CD4-positive, alpha-beta T cell treated with Interleukin-21 for 1 hour (primary cell): ENCODE results near the gene TFCP2L1.
"Not testable (repeated sequence)": the region's sequence is repeated elsewhere in the genome, so short reads cannot be mapped to it uniquely, and the experiment has no call there.

ENCODE experiments used
- DNase-seq: peaks from one replicate; pipeline ENCODE4 v3.0.0-alpha.2; 2020

The TFCP2L1 gene

DNA sequence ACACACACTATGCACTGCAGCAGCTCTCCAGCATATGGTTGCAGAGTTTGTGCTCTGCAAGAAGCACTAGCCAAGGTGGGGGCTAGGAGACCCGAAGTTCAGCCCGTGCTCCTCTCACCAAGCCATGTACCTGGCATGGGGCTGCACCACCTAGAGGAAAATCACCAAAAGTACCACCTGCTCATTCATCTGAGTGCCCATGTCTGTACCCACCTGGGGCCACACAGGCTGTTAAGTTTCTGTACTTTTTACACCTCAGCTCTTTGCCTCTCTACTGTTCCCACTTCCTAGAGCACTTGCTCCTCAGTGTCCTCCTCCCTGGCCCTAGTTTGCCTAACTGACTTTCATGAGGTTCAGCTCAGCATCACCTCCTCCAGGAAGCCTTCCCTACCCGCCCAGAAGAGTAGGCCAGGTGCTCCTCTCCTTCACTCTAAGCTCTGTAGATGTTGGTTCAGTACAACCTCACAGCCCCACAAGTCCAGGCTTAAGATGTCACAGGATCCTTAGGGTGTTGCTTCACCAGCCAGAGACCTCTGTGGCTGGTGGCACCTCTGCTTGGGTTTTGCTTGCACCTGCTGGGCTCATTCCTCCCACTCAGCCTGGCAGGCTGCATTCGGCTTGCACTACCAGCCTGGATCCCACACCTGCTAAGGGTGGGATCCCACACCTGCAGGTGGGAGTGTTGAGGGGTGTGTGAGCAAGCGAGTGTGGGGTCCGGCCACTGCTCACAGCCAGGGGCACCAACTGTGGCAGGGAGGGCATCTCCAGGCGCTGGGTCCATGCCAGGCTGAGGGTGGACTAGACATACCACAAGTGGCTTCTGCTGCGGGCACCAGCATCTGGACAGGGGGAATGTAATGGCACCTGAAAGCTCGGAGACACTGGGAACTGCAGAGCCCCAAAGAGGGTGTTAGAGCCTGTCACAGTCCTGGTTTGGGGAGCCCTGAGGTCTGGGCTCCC is 10.2 kb upstream of the TFCP2L1 start:
- DNase-seq = no peak

DNA sequence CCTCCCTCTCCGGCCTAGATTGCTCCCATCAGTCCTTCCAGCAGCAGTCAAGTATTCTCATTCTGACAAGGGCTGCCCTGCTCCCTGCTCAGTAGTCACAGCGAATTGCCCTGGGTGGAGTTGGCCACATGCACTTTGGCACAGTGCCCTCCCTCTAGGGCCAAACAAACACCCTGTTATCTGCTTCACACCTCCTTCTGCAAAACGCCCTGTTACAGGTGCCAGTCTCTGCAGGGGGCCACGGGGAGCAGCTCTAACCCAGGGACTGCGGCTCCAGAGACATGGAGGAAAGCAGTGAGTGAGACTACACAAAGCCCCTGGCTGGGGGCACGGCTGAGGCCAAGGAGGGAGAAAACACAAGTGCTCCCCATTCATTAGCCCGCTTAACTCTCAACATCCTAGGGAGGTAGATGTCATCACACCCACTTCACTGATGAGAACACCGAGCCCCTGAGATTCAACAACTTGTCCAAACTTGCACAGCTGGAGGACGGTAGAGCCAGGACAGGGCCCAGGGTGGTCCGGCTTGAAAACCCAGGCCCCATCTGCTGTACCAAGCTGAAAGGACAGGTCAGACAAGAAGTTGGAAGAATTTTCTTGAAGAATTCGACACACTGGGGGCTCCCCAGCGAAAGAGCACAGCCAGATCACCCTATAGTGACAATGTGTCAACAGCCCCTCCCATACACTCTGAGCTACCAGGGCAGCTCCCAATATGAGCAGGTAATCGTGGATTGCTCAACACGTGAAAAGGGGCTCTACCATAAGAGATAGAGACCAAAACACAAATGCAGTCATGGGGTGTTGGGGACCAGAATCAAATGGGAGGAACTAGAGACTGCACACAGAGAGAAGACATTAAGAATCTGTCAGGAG is 8.7 kb upstream of the TFCP2L1 start:
- no peak for DNase-seq

DNA sequence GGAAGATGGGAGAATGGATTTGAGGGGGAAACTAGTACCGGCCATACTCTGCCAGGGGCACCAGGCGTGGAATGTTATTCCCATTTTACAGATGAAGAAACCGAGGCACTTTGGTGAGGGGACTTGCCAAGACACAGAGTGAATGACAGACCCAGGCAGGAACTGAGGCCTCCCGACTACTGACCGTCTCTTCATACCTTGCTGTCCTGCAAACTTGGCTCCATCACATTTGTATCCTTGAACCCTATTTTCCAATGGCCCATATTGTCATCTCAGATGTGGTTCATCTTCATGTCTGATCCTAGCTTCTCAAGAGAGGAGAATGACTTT is 6.2 kb upstream of the TFCP2L1 start:
- no peak for DNase-seq

DNA sequence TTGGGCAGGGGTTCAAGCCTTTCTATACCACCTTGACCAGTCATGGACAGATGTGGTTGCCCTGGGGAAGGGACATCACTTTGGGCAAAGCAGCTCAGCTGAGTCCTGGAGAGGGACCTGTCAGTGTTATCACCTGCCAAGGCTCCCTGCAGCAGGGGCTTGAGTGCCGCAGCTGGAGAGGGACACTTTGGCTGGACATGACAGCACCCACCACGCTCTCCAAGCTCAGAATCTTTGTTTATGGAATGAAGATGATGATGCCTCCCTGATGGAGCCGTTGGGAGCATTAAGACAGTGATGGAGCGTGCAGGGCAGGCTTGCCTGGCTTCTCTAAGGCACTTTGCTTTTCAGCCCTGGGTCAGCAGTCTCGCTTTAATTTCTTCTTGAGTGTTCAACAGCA is 4.3 kb upstream of the TFCP2L1 start:
- no peak for DNase-seq

DNA sequence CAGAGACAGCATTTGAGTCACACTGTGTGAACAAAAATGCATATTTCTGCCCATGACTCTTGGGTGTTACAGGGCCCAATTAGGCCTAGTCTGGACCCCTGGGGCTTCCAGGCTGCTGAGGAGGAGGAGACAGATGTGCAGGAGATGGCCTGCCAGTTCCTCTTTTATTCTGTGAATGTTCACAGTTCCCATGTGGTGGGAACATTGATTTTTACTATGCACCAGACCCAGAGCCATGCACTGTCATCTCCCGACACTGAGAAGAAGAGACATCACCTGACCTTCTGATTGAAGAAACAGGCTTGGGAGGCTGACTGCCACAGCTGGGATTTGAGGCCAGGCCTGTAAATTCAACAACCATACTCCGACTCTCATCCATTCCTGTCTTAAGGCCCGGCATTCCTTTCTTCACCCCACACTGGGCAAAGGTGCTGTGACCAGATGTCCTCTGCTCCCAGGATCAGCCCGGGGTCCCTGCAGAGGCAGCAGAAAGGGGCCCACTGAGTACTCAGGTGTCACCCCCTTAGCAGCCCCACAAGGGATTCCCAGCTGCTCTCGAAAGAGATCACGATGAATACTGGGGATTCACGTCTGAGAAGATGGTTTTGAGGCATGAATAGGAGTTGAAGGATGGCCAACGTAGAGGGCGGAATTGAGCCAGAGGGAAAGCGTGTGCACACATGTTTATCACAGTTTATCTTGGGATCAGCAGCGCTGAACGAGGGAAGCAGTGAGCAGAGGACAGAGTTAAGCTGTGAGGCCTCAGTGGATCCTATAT is 3.6 kb upstream of the TFCP2L1 start:
- DNase-seq = no peak

DNA sequence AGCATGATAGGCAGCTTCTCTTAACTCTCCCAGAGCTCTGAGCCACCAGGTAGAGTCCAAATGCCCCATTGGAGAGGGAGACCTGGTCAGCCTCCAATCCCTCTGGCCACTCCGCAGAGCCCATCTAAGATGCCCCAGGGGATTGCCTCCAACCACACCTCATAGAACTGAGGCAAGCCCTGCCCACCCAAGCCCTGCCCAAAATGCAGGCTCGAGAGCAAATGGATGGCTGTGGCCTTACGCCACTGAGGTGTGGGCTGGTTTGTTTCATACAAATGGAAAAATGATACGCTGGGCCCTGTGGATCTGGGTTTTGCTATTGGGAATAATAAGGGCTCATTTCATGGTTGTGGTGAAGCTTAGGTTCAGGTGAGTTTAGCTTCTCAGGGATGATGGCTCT is 3.0 kb upstream of the TFCP2L1 start:
- no peak for DNase-seq

DNA sequence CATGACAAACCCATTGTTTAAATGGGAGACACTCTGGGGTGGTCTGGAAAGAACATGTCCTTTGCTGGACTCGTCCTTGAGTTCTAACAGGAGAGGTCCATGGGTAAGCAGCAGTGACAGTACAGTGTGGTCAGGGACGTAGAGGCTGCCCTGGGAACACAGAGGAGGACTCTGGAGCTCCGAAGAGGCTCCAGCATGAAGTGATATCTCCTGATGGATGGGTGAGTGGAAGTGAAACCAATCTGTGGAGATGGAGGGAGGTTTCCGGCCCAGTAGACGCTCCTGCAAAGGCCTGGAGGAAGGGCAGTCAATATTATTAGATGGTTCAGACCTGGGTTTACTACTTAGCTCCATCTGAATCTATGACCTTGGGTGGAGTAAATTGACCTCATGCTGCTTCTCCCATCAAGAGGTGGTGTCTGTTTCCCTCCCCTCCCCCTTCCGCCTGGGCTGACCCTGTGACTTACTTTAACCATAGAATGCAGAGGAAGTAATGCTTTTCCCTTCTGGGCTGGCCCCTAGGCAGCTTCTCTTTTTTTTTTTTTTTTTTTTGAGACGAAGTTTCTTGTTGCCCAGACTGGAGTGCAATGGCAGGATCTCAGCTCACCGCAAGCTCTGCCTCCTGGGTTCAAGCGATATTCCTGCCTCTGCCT is 2.3 kb upstream of the TFCP2L1 start:
- peak; percentile 5 for DNase-seq

DNA sequence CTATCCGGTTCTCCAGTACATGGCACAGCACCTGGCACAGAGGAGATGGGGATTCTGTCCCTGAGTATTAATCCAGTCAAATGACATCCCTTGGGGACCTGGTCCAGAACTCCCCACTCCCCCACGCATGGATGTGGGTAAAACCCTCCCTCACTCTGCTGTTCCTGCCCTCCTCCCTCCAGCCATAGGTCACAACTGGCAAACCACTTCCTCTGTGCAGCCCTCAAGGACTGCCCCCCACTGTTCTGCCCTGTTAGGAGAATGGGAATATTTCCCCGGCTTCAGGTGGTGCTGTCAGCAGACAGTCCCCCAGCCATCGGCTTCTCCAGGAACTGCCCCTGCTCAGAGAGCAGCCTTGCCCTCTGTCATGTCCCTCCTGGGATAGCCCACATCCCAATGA is 1.5 kb upstream of the TFCP2L1 start:
- no peak for DNase-seq

DNA sequence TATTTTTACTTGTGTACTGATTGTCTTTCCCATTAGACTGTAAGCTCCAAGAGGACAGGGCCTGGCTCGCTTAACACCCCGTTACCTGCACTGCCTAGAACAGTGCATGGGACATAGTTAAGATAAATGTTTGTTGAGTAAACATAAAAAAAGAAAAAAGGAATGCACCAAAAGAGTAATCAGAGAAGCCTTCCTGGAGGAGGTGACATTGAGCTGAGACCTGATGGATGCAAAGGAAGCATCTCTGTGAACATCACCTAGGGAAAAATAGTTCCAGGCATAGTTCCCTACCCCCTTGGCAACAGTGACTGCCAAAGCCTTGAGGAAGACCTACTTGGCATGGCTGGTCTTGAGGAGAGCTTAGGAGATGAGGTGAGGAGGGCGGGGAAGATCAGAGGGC is 924 bp upstream of the TFCP2L1 start:
- no peak for DNase-seq

DNA sequence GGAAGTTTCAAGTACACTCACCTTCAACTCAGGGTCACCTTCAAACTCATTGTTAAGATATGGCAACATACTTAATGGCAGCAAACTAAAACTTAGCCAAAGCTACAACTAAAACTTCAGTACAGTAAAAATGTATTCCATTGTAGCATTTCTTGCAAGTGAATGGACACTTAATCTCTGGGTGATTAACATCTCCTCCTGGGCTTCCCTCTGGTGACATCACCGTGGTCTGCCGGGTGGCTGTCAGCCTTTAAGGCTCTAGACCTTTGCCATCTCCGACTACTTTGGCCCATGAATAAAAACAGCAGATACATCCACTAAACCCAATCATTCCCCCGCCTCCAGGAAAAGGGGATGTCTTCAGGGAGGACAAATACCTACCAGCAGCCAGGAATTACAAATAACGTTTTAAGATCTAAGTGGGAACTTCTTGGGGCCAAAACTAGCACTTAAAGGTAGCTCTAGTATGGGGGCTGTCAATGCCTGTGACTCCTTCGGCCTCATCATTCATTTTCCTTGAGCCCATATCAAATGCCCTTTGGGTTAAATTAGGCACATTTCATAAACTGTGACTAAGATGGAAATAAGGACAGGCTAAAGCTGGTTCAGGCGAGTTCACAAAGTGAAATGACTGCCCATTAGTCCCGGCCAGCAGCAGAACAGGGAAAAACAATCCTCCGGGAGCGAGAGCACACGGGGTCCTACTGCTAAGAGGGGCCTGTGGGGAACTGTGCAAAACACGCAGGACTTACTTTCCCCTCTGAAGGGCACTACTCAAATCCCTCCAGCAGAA is 1.1 kb downstream of the TFCP2L1 start:
- no peak for DNase-seq

DNA sequence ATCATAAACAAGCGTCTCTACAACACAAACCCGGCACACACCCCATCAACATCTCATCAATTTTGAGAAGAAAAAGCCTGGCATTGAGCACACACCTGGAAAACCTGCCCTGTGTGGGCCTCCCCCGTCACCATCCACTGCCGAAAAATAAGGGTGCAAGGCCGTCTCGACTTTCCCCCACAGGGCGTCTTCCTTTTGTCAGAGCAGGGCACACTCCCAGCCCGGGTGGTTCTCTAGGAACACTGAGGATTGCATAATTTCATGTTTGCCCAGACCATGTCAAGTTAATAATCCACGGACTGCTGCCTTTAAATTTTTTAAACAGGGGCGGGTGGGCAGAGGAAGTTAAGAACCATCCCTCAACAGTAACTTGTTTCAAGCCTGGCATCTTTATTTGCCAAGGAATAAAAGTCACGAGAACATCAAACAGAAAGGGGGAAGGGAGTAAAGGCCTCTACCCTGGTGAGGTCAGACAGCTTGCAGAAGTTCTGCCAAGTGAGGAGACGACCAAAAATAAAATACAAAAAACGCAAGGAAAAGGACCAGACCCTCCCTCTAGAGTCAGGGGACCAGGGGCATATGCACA is 2.1 kb downstream of the TFCP2L1 start:
- no peak for DNase-seq

DNA sequence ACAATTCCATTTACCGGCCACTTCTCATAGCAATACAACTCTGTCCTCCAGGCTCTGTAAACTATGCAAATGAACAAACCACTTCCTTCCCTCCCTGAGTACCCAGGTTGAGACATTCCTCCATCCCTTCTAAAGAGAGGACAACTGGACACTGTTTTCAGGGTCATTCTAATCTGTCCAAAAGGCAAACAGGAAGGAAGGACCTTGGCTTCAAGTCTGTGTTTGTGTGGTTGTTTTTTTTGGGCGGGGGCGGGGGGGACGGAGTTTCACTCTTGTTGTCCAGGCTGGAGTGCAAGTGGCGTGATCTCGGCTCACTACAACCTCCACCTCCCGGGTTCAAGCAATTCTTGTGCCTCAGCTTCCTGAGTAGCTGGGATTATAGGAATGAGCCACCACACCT is 3.3 kb downstream of the TFCP2L1 start:
- no peak for DNase-seq

DNA sequence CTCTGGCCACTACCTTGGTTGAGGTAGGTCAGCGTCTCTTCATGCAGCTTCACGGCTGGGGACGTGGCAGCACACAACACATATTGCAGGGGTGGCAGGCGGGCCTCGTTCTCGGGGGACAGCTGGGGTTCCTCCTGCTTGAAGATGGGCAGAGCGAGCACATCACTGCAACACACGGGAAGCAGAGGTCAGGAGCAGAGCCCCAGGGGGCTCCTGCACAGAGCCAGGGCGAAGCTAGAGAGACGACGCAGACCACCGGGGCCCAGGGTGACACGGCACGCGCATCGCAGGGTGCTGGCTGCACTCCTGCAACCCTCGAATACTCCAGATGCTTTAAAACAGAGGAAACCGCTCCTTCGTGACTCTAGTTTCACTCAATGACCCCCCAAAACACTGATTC is 3.9 kb downstream of the TFCP2L1 start:
- no peak for DNase-seq

DNA sequence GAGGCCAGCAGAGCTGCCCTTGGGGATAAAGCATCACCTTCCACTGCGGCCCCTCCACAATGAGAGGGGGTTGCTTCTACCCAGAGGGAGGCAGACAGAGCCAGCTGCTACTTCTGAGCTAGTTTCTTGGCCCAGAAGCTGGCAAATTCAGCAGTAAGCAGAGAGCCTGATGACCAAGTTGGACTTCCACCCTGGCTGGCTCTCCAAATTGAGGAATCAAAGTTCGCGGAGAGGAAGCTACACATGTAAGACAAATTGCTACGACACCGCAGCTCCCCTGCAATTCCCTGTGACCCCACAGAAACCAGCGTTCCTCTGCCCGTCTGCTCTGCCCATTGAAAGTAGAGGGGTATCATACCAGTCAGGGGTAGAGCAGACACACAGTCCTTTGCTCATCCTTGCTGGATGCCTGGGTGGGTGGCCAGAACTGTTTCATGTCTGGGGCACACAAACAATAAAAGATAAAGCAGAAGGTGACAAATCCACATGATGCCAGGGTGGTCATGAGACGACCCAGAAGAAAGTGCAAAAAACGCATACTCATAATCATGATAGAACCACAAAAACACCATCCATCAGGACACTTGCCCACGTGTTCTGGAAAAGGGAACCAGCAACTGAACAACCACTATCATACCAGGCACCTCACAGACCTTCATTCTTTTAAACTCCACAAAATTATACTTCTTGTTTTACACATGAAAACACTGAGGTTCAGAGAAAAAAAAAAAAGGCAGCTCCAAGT is 5.4 kb downstream of the TFCP2L1 start:
- no peak for DNase-seq

DNA sequence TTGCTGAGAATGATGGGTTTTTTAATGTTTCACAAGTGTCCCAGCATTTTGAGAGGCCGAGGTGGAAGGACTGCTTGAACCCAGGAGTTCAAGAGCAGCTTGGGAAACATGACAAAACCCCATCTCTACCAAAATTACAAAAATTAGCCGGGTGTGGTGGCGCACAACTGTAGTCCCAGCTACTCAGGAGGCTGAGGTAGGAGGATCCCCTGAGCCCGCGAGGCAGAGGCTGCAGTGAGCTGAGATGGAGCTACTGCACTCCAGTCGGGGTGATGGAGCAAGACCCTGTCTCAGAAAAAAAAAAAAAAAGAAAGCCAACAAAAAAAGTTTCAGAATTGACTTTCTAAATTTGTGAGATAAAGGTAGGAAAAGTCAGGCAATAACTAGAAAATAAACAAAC is 8.7 kb downstream of the TFCP2L1 start:
- DNase-seq = no peak

DNA sequence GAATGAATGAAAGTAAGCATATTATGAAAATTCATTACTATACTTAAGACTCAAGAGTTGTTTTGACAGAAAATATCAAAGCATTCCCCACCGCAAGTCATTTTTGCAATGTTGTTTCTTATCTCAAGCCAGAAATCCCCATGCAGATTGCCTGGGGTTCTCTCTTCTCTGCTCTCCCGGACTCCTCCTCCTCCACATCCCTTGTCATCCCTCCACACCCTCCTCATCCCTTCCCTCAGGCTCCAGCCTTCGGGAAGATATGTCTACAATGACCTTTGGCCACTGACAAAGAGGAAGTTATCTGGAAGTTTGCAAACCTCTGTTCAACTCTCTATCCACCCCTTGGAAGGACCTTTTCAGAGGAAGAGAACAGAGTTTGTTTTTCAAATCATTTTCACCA is 11.9 kb downstream of the TFCP2L1 start:
- no peak for DNase-seq

DNA sequence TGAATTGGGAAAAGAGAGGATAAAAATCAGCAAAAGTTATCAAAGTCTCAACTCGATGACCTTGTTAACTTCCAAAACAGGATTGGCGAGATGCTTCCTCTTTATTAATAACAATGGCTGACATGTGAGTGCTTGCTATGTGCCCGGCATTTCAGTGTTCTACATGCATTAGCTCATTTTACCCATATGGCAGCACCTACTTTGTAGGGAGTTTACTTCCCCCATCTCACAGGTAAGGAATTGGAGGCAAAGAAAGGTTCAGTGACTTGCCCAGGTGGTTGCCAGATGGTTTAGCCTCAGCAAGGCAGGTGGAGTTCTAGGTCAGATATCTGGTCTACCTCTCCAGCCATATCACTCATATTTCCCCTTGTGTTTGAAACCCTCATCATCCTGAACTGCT is 12.4 kb downstream of the TFCP2L1 start:
- DNase-seq = no peak

DNA sequence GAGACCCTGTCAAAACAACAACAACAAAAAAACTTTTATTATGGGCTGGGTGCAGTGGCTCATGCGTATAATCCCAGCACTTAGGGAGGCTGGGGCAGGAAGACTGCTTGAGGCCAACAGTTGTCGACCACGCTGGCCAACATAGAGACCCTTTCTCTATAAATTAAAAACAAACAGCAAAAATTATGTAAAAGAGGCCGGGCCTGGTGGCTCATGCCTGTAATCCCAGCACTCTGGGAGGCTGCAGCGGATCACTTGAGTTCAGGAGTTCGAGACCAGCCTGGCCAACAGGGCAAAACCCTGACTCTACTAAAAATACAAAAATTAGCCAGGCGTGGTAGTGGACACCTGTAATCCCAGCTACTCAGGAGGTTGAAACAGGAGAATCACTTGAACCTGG is 15.6 kb downstream of the TFCP2L1 start:
- not testable (repeated sequence) for DNase-seq

DNA sequence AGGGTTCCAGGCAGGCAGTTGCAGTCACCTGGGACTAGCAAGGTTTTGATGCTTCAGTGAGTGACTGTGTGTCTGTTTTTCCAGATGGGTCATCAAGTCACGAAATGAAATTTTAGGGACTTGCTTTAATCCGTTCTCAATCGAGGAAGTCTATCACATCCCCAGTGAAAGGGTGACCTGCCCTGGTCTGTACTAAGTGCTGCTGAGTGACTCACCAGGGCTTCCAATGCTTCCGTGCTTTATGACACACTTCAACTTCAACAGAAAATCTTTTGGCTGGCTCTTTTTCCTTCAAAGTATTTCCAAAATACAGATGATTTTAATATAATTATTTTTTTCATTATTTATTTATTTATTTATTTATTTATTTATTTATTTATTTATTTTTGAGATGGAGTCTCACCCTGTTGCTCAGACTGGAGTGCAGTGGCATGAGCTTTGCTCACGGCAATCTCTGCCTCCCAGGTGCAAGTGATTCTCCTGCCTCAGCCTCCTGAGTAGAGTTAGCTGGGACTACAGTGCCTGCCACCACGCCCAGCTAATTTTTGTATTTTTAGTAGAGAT is 18.4 kb downstream of the TFCP2L1 start:
- DNase-seq = no peak

DNA sequence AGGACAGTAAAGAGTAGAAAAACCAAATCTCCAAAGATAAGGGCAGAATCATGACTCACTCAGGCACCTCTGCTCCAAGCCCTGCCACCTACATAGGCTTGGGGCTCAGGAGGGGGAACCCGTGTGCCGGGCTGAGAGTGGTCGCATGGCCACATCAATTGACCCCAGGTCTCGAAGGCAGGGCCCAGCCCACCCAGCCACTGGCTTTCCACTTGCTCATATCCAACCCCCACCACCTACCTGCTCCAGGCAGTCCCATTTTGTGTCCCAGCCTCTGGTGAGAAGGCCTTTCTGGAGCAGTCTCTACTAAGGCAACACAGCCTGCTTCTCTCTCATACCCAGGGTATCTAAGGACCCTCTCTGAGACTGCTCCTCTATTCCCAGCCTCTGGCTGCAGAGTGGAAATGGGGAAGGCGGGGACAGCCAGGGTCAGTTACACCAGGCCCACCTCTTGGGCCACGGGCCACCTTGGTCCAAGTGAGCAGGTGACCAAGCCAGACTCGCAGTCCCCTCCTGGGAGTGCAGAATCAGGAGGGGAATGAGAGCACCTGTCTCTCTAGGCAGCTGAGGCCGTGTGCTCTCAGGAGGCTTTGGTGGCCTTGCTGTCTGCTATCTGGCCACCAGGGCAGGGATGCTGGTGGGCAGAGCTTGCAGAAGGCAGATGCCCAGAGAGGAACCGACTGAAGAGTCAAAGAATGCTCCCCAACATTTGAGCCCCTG is 20.8 kb downstream of the TFCP2L1 start:
- no peak for DNase-seq
